Kidney tubule cell (primary cell): ENCODE results near the gene RRAS.
A peak's percentile ranks its signal among the peaks of the same experiment; 100 is the strongest.
"Not testable (repeated sequence)": the region's sequence is repeated elsewhere in the genome, so short reads cannot be mapped to it uniquely, and the experiment has no call there.

ENCODE experiments used
- DNase-seq: peaks from one replicate; pipeline ENCODE4 v3.0.0-alpha.2; 2018; ENCODE audit warnings: low spot score

RRAS gene

GRCh38 chr19:49654581-49654980, 14.6 kb upstream of the RRAS start:
- DNase-seq, result no peak

- DNase-seq, result no peak
Measured at GRCh38 chr19:49653466-49653806, 13.5 kb upstream of the RRAS start.

GRCh38 chr19:49652551-49653465, 12.9 kb upstream of the RRAS start:
- DNase-seq, result no peak

- DNase-seq, result no peak
Measured at GRCh38 chr19:49651820-49652550, 12.0 kb upstream of the RRAS start.

GRCh38 chr19:49651029-49651819, 11.3 kb upstream of the RRAS start:
- no peak for DNase-seq

DNA sequence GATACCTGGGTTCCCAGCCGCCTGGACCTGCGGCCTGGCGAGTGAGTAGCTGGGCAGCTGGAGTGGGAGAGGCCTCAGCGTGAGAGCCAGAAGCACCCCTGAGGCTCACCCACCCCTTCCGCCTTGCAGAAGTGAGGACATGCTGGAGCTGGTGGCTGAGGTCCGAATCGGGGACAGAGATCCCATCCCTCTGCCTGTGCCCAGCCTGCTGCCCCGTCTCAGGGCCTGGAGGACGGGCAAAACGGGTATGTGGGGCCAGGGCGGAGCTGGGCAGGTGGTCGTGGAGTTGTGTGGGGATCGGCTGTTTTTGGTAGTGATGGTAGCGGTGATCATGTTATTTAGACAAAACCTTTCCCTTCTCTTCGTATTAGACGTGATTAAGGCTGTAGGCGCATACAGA, 6.6 kb upstream of the RRAS start:
- no peak for DNase-seq

GRCh38 chr19:49645995-49646394, 6.1 kb upstream of the RRAS start:
- DNase-seq, result no peak

GRCh38 chr19:49645592-49645991, 5.6 kb upstream of the RRAS start:
- no peak for DNase-seq

GRCh38 chr19:49643466-49643865, 3.5 kb upstream of the RRAS start:
- no peak for DNase-seq

DNA sequence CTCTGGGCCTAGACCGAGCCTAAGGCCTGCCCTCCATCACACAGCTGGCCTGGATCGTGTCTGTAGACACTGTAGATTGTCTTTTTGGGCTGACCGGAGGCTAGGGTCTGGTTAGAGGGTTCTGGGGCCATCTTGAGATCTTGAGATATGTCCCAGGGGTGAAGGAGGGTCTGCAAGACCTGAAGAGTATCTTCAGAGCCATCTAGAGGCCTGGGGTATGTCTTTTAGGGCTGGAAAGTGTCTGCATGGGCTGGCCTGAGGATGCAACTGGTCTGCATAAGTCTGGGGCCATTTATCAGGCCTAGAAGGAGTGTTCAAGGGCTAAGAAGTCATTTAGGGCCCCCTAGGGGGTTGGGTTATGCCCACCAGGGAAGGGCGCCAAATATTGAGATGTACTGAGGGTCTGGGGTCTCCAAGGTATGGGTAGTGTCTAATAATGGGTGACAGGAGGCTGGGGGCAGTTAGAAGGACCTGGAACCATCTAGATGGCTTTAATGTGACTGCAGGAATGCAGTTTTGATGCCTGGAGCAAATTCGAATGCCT, 2.6 kb upstream of the RRAS start:
- DNase-seq, result no peak

DNA sequence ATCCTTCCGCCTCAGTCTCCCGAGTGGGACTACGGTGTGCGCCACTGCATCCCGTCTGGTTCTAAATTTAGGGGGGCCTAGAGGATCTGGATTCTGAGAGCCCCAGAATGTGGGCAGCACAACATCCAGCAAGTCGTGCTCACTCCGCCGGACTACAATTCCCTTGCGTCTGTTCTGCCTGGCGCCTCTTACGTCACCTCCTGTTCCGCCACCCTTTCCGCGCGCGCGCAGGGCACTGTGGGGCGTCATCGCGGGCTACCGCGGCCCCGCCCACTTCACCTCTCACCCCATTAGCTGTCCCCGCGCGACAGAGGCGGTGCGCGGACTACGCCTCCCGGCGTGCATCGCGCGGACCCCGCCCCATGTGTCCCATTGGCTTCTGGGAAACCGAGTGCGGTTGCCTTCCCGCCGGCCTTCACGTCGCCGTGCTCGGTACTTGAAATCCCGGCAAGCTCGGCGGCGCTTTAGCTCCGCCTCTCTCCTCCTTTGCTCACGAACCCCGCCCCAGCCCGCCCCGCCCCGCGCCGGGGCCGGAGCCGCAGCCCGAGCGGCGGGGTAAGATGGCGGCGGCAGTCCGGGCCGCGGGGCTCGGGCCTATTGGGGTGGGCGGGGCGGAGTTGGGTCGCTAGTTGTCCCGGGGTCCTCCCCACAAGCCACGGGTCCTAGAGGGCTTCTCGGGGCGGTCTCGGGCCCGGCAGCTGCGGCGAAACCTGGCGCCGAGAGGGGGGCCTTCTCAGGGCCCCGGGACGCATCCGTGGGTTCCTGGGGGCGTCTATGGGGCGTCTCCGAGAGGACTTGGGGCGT, 1.9 kb upstream of the RRAS start, which contains the start of gene SCAF1:
Gene SCAF1, plus strand, starts transcription at position 522 of the 804 bp plus-strand sequence. CDS start 2,818 bp downstream, outside the sequence.
- DNase-seq, result peak; percentile 100

DNA sequence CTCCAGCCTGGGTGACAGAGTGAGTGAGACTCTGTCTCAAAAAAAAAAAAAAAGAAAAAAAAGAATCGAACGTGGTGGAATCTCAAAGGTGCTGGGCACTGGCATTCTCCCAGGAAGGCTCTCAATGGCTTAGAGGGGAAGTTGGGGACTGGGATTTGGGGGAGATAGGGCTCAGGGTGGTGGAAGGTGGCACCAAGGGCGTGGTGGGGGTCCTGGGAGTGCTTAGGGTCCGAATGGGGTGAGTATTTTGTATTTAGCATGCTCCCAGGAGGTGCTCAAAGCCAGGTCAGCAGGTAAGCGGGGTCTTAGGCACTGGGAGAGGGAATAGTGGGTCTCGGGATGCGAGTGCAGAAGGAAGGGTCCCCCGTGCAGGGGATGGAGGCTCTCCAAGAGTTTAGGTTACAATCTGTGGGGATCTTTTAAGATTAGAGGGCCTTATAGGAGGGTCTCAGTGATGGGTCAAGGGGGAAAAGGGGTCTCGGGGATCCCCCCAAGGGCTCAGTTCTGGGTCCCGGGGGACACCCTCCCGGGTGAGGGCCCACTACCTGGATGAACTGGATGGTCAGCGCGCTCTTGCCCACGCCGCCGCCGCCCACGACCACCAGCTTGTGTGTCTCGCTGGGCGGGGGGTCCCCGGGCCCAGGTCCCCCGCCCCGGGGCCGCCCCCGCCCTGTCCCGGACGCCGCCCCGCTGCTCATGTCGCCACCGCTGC, 386 bp downstream of the RRAS start:
- peak; percentile 27 for DNase-seq

- DNase-seq, result peak; percentile 86
Measured at GRCh38 chr19:49637821-49638738, 1.9 kb downstream of the RRAS start.

- DNase-seq, result no peak
Measured at GRCh38 chr19:49636233-49636932, 3.6 kb downstream of the RRAS start.

DNA sequence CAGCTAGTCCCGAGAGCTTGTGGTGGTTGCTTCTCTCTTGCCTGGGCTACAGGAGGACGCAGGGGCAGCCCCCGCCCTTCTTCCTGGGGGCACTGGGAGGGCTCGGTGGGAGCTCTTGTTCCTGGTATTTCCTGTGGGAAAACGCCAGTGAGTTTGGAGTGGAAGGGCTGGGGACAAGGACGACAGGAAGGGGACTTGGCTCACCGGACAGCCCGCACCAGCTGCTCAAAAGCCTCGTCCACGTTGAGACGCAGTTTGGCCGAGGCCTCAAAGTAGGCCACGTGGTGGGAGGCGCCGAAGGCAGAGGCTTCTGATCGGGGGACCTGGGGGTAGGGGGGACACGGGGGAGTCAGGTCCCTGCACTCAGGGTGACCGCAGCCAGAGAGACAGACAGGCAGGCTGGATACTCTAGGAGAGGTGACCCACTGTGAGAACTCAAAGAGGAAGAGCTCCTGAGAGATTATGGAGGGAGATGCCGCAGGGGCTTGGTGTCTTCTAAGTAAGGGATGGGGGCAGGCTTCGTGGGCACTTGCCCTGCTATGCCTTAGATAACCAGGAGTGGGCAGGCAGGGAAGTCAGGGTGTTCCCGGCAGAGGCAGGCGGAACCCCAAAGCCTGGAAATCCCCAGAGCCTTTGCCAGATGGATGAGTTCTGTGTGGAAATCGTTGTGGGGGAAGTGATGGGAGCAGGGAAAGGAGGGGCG, 4.3 kb downstream of the RRAS start:
- no peak for DNase-seq

DNA sequence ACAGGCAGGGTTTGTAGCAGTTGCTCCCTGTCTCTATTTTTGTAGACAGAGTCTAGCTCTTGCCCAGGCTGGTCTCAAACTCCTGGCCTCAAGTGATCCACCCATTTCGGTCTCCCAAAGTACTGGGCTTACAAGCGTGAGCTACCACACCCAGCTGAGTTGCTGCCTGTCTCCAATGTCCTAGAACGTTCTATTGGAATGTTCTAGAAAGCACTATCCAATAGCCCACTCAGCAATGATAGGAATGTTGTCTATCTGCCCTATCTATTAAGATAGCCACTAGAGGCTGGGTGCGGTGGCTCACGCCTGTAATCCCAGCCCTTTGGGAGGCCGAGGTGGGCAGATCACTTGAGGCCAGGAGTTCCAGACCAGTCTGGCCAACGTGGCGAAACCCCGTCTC, 6.7 kb downstream of the RRAS start:
- not testable (repeated sequence) for DNase-seq

- no peak for DNase-seq
Measured at GRCh38 chr19:49632576-49632975, 7.4 kb downstream of the RRAS start.

DNA sequence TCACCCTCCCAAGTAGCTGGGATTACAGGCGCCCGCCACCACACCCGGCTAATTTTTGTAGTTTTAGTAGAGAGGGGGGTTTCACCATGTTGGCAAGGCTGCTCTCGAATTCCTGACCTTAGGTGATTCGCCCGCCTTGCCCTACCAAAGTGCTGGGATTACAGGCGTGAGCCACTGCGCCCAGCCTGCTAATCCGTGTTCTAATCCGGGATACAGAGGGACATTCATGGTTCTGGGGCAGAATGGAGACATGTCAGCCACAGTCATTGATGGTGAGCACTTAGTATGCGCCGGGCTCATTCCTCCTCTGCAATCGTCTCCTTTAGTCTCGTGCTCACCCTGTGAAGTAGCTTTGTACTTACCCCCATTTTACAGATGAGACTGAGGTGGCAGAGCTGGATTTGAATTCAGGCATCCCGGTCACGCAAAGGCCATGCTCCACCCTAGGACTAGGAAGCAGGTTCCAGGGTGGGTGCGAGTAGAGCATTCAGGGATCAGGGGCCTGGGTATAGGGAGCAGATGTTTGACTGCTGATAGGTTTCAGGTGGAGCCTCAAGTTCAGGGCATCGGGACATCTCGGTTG, 8.2 kb downstream of the RRAS start:
- DNase-seq, result no peak
